WTC11 (cell line): Measurements from ENCODE around the gene PPP5C. TPM values are rescaled to one million over a fixed set of nuclear protein-coding genes. Genes with fewer than 3 reads are reported as not detected.

Experiments used
- ATAC-seq: fragments of 200-7000 bp; cut with Tn5 transposase; 2 replicates; pipeline ENCODE4 v1.10.0; 2021; ENCODE audit warnings: mild to moderate bottlenecking, moderate library complexity
- CTCF ChIA-PET: fragments of 300-600 bp; sonication (Branson Sonifier 250); formaldehyde crosslinking; loops from one replicate; lab custom pipeline; 2021; ENCODE audit warnings: antibody characterized with exemption; lab: Charles Lee
- POLR2A ChIA-PET: fragments of 350-600 bp; sonication (Branson Sonifier 250); formaldehyde crosslinking; loops from one replicate; lab custom pipeline; 2021; ENCODE audit warnings: antibody characterized with exemption; lab: Charles Lee
- DNase-seq: peaks from one replicate; pipeline ENCODE4 v3.0.0; 2021; ENCODE audit warnings: low spot score
- H3K27ac Mint-ChIP-seq: 2 replicates; pipeline ENCODE4 v1.8.0; 2021; ENCODE audit warnings: mixed read lengths
- H3K27me3 Mint-ChIP-seq: 2 replicates; pipeline ENCODE4 v1.8.0; 2021; ENCODE audit warnings: low read depth, mild to moderate bottlenecking, moderate library complexity, mixed read lengths
- H3K36me3 Mint-ChIP-seq: 2 replicates; pipeline ENCODE4 v1.8.0; 2021; ENCODE audit warnings: mixed read lengths
- H3K4me1 Mint-ChIP-seq: 2 replicates; pipeline ENCODE4 v1.8.0; 2022; ENCODE audit warnings: mixed read lengths
- H3K4me3 Mint-ChIP-seq: 2 replicates; pipeline ENCODE4 v1.8.0; 2021; ENCODE audit warnings: mild to moderate bottlenecking, moderate library complexity, mixed read lengths
- H3K9me3 Mint-ChIP-seq: 2 replicates; pipeline ENCODE4 v1.8.0; 2021; ENCODE audit warnings: mixed read lengths
- ATF1 ChIP-seq: sonication (generic); formaldehyde crosslinking; IDR thresholded peaks from 2 replicates; pipeline ENCODE4 v1.8.1; 2023; ENCODE audit warnings: mild to moderate bottlenecking, moderate library complexity, missing genetic modification reagents
- CREM ChIP-seq: sonication (generic); formaldehyde crosslinking; IDR thresholded peaks from 2 replicates; pipeline ENCODE4 v1.8.1; 2022; ENCODE audit warnings: mild to moderate bottlenecking, missing genetic modification reagents, moderate library complexity
- E2F5 ChIP-seq: sonication (generic); formaldehyde crosslinking; IDR thresholded peaks from 2 replicates; pipeline ENCODE4 v1.8.1; 2022; ENCODE audit warnings: mild to moderate bottlenecking, moderate library complexity, missing genetic modification reagents
- ELF4 ChIP-seq: sonication (generic); formaldehyde crosslinking; IDR thresholded peaks from 2 replicates; pipeline ENCODE4 v1.8.1; 2022; ENCODE audit warnings: low read depth, mild to moderate bottlenecking, moderate library complexity, missing genetic modification reagents
- EMX1 ChIP-seq: fragments of 250-450 bp; sonication (Bioruptor Pico); IDR thresholded peaks from 2 replicates; pipeline ENCODE4 v1.8.0; 2021; ENCODE audit warnings: mild to moderate bottlenecking
- ERG ChIP-seq: fragments of 250-450 bp; sonication (Bioruptor Pico); IDR thresholded peaks from 2 replicates; pipeline ENCODE4 v1.8.0; 2021; ENCODE audit warnings: mild to moderate bottlenecking
- FOXK1 ChIP-seq: sonication (generic); formaldehyde crosslinking; IDR thresholded peaks from 2 replicates; pipeline ENCODE4 v1.8.0; 2022; ENCODE audit warnings: mild to moderate bottlenecking, moderate library complexity, missing genetic modification reagents
- IRF1 ChIP-seq: sonication (generic); formaldehyde crosslinking; IDR thresholded peaks from 2 replicates; pipeline ENCODE4 v1.8.0; 2023; ENCODE audit warnings: missing genetic modification reagents
- RORB ChIP-seq: fragments of 250-450 bp; sonication (Bioruptor Pico); IDR thresholded peaks from 2 replicates; pipeline ENCODE4 v1.9.0; 2021; ENCODE audit warnings: mild to moderate bottlenecking
- SMAD3 ChIP-seq: sonication (generic); formaldehyde crosslinking; IDR thresholded peaks from 2 replicates; pipeline ENCODE4 v1.8.0; 2022; ENCODE audit warnings: missing genetic modification reagents, mild to moderate bottlenecking, borderline replicate concordance
- SP1 ChIP-seq: sonication (generic); formaldehyde crosslinking; conservative IDR thresholded peaks from 2 replicates; pipeline ENCODE4 v1.8.1; 2022; ENCODE audit warnings: missing genetic modification reagents
- STAT6 ChIP-seq: sonication (generic); formaldehyde crosslinking; conservative IDR thresholded peaks from 2 replicates; pipeline ENCODE4 v1.8.1; 2023; ENCODE audit warnings: mild to moderate bottlenecking, low read depth, missing genetic modification reagents, moderate library complexity
- TEAD4 ChIP-seq: sonication (generic); formaldehyde crosslinking; IDR thresholded peaks from 2 replicates; pipeline ENCODE4 v1.8.0; 2022; ENCODE audit warnings: mild to moderate bottlenecking, missing genetic modification reagents
- TP53 ChIP-seq: sonication (generic); formaldehyde crosslinking; IDR thresholded peaks from 2 replicates; pipeline ENCODE4 v1.8.1; 2023; ENCODE audit warnings: mild to moderate bottlenecking, missing genetic modification reagents
- ZNF121 ChIP-seq: sonication (generic); formaldehyde crosslinking; IDR thresholded peaks from 2 replicates; pipeline ENCODE4 v1.8.0; 2023; ENCODE audit warnings: missing genetic modification reagents
- ZNF396 ChIP-seq: fragments of 250-450 bp; sonication (Bioruptor Pico); IDR thresholded peaks from 2 replicates; pipeline ENCODE4 v1.8.0; 2021; ENCODE audit warnings: mild to moderate bottlenecking, moderate library complexity, borderline replicate concordance
- ZNF416 ChIP-seq: fragments of 250-450 bp; sonication (Bioruptor Pico); IDR thresholded peaks from 2 replicates; pipeline ENCODE4 v1.9.0; 2021; ENCODE audit warnings: mild to moderate bottlenecking, inconsistent platforms
- ZNF512 ChIP-seq: sonication (generic); formaldehyde crosslinking; IDR thresholded peaks from 2 replicates; pipeline ENCODE4 v1.8.1; 2022; ENCODE audit warnings: missing genetic modification reagents, borderline replicate concordance
- total RNA-seq: library from RNA; stranded (reverse); gene quantifications from 3 replicates; pipeline ENCODE4 v1.2.3, GENCODE V29; 2021
- TF ChIP-seq, protein P1 (sequence below): sonication (generic); formaldehyde crosslinking; IDR thresholded peaks from 2 replicates; pipeline ENCODE4 v1.8.0; 2023; ENCODE audit warnings: mild to moderate bottlenecking, missing genetic modification reagents
- TF ChIP-seq, protein P2 (sequence below): sonication (generic); formaldehyde crosslinking; IDR thresholded peaks from 2 replicates; pipeline ENCODE4 v1.8.1; 2023; ENCODE audit warnings: mild to moderate bottlenecking, missing genetic modification reagents

Gene PPP5C
- total RNA-seq, 1 experiment from 2014 or later, result 107 TPM

DNA sequence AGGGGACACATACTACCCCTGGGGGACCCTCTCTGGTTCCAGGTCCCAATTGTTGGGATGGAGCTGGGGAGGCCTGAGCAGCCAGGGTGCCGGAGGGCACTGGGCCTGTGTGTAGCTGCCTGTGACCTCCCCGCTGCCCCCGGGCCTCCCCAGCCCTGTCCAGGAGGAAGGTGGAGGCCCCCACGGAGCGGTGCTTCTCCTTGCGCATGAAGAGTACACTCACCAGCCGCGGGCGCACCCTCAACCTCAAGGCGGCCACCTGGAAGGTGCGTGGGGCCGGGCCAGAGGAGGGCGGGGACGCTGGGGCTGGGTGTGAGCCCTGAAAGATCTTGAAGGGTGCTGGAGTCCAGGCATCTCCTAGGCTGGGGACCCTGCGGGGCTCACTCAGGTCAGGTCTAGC lies 38.4 kb upstream of the PPP5C start (continued):
- TF ChIP-seq, protein P1, sequence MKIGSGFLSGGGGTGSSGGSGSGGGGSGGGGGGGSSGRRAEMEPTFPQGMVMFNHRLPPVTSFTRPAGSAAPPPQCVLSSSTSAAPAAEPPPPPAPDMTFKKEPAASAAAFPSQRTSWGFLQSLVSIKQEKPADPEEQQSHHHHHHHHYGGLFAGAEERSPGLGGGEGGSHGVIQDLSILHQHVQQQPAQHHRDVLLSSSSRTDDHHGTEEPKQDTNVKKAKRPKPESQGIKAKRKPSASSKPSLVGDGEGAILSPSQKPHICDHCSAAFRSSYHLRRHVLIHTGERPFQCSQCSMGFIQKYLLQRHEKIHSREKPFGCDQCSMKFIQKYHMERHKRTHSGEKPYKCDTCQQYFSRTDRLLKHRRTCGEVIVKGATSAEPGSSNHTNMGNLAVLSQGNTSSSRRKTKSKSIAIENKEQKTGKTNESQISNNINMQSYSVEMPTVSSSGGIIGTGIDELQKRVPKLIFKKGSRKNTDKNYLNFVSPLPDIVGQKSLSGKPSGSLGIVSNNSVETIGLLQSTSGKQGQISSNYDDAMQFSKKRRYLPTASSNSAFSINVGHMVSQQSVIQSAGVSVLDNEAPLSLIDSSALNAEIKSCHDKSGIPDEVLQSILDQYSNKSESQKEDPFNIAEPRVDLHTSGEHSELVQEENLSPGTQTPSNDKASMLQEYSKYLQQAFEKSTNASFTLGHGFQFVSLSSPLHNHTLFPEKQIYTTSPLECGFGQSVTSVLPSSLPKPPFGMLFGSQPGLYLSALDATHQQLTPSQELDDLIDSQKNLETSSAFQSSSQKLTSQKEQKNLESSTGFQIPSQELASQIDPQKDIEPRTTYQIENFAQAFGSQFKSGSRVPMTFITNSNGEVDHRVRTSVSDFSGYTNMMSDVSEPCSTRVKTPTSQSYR, result no peak
- TF ChIP-seq, all 79 proteins: peak for 0

GRCh38 chr19:46309056-46309455 lies 37.8 kb upstream of the PPP5C start:
- DNase-seq, result no peak
- Mint-ChIP-seq H3K9me3 (peaks cover 21% of the 10 kb centered on the region), H3K4me3 (no peak overlapping the region), H3K27ac (no peak overlapping the region), H3K36me3 (peaks cover 62% of the 10 kb centered on the region), H3K4me1 (peaks cover 4% of the 10 kb centered on the region), H3K27me3 (no peaks in the 10 kb centered on the region)
- TF ChIP-seq STAT6 (CRISPR knock-in tag), result no peak
- no peak for TF ChIP-seq EMX1 (CRISPR knock-in tag)
- no peak for TF ChIP-seq SP1 (CRISPR knock-in tag)
- TF ChIP-seq FOXK1 (CRISPR knock-in tag), result no peak
- no peak for TF ChIP-seq ATF1 (CRISPR knock-in tag)
- no peak for TF ChIP-seq ZNF512 (CRISPR knock-in tag)
- no peak for TF ChIP-seq E2F5
- no peak for TF ChIP-seq SMAD3 (CRISPR knock-in tag)
- no peak for TF ChIP-seq ERG (CRISPR knock-in tag)
- no peak for TF ChIP-seq ZNF396 (CRISPR knock-in tag)
- no peak for TF ChIP-seq IRF1
- no peak for TF ChIP-seq ZNF121 (CRISPR knock-in tag)
- TF ChIP-seq RORB (CRISPR knock-in tag), result no peak
- no peak for TF ChIP-seq ZNF416 (CRISPR knock-in tag)
- TF ChIP-seq, protein P2, sequence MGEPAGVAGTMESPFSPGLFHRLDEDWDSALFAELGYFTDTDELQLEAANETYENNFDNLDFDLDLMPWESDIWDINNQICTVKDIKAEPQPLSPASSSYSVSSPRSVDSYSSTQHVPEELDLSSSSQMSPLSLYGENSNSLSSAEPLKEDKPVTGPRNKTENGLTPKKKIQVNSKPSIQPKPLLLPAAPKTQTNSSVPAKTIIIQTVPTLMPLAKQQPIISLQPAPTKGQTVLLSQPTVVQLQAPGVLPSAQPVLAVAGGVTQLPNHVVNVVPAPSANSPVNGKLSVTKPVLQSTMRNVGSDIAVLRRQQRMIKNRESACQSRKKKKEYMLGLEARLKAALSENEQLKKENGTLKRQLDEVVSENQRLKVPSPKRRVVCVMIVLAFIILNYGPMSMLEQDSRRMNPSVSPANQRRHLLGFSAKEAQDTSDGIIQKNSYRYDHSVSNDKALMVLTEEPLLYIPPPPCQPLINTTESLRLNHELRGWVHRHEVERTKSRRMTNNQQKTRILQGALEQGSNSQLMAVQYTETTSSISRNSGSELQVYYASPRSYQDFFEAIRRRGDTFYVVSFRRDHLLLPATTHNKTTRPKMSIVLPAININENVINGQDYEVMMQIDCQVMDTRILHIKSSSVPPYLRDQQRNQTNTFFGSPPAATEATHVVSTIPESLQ (CRISPR knock-in tag), result no peak
- TF ChIP-seq ELF4 (CRISPR knock-in tag), result no peak
- no peak for TF ChIP-seq TEAD4 (CRISPR knock-in tag)
- no peak for TF ChIP-seq CREM (CRISPR knock-in tag)
- no peak for TF ChIP-seq TP53
- ChIA-PET CTCF (no interaction called here), POLR2A (no interaction called here)
- no peak for ATAC-seq
